A673 (cell line): Measurements from ENCODE around the gene HOXD4. TPM values are rescaled to one million over a fixed set of nuclear protein-coding genes. Genes with fewer than 3 reads are reported as not detected.

Experiments used
- BruUV-seq: library from RNA; stranded (reverse); fragments of 400-500 nt; replicated peaks from 2 replicates; lab custom pipeline; 2021; lab: Mats Ljungman, UMichigan
- CTCF ChIA-PET: fragments of 300-600 bp; sonication (Branson Sonifier 250); formaldehyde crosslinking; loops from one replicate; lab custom pipeline; 2022; ENCODE audit warnings: antibody characterized with exemption; lab: Charles Lee
- POLR2A ChIA-PET: fragments of 300-600 bp; sonication (Branson Sonifier 250); formaldehyde crosslinking; loops from one replicate; lab custom pipeline; 2022; ENCODE audit warnings: antibody characterized with exemption; ENCODE audit not compliant: low non-redundant PET; lab: Charles Lee
- DNase-seq: peaks from one replicate; pipeline ENCODE4 v3.0.0-alpha.2; 2015; ENCODE audit warnings: low spot score
- H3K27ac ChIP-seq: fragments of 200-600 bp; sonication (generic); 2 replicates; pipeline ENCODE4 v1.5.1; 2016; ENCODE audit warnings: mixed run types, low read depth, mild to moderate bottlenecking, mixed read lengths, antibody characterized with exemption, low read length; ENCODE audit not compliant: poor library complexity, severe bottlenecking
- H3K27me3 ChIP-seq: fragments of 200-600 bp; sonication (generic); replicated peaks from 2 replicates; pipeline ENCODE4 v1.6.1; 2017; ENCODE audit warnings: mixed run types, low read depth, mild to moderate bottlenecking, mixed read lengths, antibody characterized with exemption, low read length; ENCODE audit not compliant: insufficient read depth, poor library complexity
- H3K36me3 ChIP-seq: fragments of 200-600 bp; sonication (generic); 2 replicates; pipeline ENCODE4 v1.6.1; 2016; ENCODE audit warnings: mixed run types, mild to moderate bottlenecking, mixed read lengths, antibody characterized with exemption, low read length; ENCODE audit not compliant: insufficient read depth, poor library complexity, severe bottlenecking
- H3K4me1 ChIP-seq: fragments of 200-600 bp; sonication (generic); 2 replicates; pipeline ENCODE4 v1.6.1; 2017; ENCODE audit warnings: mixed run types, mild to moderate bottlenecking, mixed read lengths, antibody characterized with exemption, low read length; ENCODE audit not compliant: insufficient read depth, poor library complexity, severe bottlenecking
- H3K4me3 ChIP-seq: fragments of 200-600 bp; sonication (generic); 2 replicates; pipeline ENCODE4 v1.5.1; 2016; ENCODE audit warnings: low read depth, mixed run types, mild to moderate bottlenecking, mixed read lengths, low read length; ENCODE audit not compliant: poor library complexity, severe bottlenecking
- H3K9me3 ChIP-seq: fragments of 200-600 bp; sonication (generic); 2 replicates; pipeline ENCODE4 v1.6.1; 2016; ENCODE audit warnings: mixed run types, low read depth, mild to moderate bottlenecking, mixed read lengths, antibody characterized with exemption, low read length; ENCODE audit not compliant: poor library complexity, severe bottlenecking
- CTCF ChIP-seq: fragments of 300-800, 200-600 bp; sonication (generic); conservative IDR thresholded peaks from 2 replicates; pipeline ENCODE4 v1.5.1; 2017; ENCODE audit warnings: low read depth, mild to moderate bottlenecking, antibody characterized with exemption, low read length, moderate library complexity, mixed read lengths
- EZH2 ChIP-seq: fragments of 200-600 bp; sonication (generic); IDR thresholded peaks from 2 replicates; pipeline ENCODE4 v1.6.1; 2017; ENCODE audit warnings: borderline replicate concordance, low read depth, mild to moderate bottlenecking, mixed read lengths, antibody characterized with exemption, low read length; ENCODE audit not compliant: poor library complexity, severe bottlenecking
- intact Hi-C: fragments of 100-400 bp; cut with micrococcal nuclease; formaldehyde crosslinking; loops from one replicate; pipeline ENCODE4 v1.10.0; 2022; ENCODE audit not compliant: unreplicated experiment
- total RNA-seq: library from RNA; stranded (reverse); gene quantifications from 2 replicates; pipeline ENCODE4 v1.2.3, GENCODE V29; 2021

The HOXD4 gene
- total RNA-seq, 1 experiment from 2014 or later = 30.8 TPM

GRCh38 chr2:176117162-176117822 lies 34.1 kb upstream of the HOXD4 start:
- no TSS peak for BruUV-seq
- TF ChIP-seq CTCF (no peak), EZH2 (no peak)
- Histone ChIP-seq H3K4me1 (peaks cover 47% of the 10 kb centered on the region), H3K27ac (peak overlapping the region; percentile 88), H3K36me3 (peaks cover 83% of the 10 kb centered on the region), H3K27me3 (no peaks in the 10 kb centered on the region), H3K4me3 (peak overlapping the region; percentile 73), H3K9me3 (no peaks in the 10 kb centered on the region)
- DNase-seq = peak; percentile 20
- intact Hi-C loops = no loop called here
- CTCF ChIA-PET = interaction anchor here (0.5 kb wide), 1 partner anchor 9 kb away, joined by 7 read pairs; no protein-coding TSS in a partner anchor
- POLR2A ChIA-PET = no interaction called here

- no TSS peak for BruUV-seq
Measured at GRCh38 chr2:176117823-176118371, 33.5 kb upstream of the HOXD4 start.

More at GRCh38 chr2:176117823-176118371, 33.5 kb upstream of the HOXD4 start:
- DNase-seq = peak; percentile 39
- ChIA-PET POLR2A (no interaction called here), CTCF (interaction anchor here (0.5 kb wide), 1 partner anchor 10 kb away, joined by 7 read pairs; no protein-coding TSS in a partner anchor)
- TF ChIP-seq EZH2 (no peak), CTCF (no peak)
- Histone ChIP-seq H3K27me3 (no peaks in the 10 kb centered on the region), H3K27ac (peak overlapping the region; percentile 88), H3K4me1 (peaks cover 47% of the 10 kb centered on the region), H3K36me3 (peaks cover 77% of the 10 kb centered on the region), H3K9me3 (no peaks in the 10 kb centered on the region), H3K4me3 (peak overlapping the region; percentile 73)
- intact Hi-C loops = no loop called here
